Medulla oblongata (tissue), 1 donor: ENCODE measurements around the gene FAM162A.
"Not testable (repeated sequence)": the region's sequence is repeated elsewhere in the genome, so short reads cannot be mapped to it uniquely, and the experiment has no call there.

Experiments used
- DNase-seq: peaks from one replicate; pipeline ENCODE4 v3.0.0-alpha.2; 2015; ENCODE audit errors: extremely low spot score

FAM162A gene

DNA sequence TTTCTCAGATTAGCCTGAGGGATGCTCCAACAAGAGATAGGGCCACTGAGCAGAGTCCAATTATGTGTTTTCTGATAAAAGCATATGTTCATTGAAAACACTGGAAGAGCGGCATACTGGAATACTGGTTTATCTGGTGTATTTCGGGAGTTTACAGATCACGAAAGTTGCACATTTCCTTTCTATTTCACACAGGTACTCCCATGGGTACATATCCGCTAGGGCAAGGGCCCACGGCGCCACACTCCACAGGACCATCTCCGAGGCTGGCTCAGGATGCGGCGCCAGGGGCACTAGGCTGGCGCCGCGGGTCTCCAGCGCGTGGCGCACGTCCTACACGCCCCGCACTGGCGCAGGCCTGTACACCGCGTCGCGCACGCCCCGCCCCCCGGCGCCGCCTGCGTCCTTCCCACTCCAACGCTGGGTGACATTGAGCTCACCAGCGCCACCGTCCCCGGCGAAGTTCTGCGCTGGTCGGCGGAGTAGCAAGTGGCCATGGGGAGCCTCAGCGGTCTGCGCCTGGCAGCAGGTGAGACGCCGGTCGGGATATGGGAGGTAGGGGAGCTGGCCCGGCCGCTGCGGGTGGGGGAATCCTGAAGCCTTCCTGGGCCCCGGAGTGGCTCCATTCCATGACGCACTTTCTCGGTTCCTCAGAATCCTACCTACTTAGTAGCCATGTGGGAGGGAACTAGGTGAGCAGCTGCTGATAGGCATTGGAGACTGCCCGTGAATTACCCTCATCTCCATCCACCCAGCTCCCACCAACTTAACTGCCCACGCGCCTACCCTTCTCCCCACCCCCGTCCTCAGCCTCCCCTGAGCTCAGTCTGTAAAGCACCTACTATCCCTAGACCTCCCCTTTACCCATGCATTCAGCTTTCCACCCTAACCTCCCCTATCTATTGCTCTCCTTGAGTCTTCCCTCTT lies at the start of gene FAM162A:
Gene FAM162A, plus strand, starts transcription at position 412 of the 927 bp plus-strand sequence. Its CDS starts 84 bp downstream, at position 496.
- DNase-seq = peak; percentile 96

- no peak for DNase-seq
Observed at GRCh38 chr3:122342803-122343202, 41.2 kb upstream of the FAM162A start.

DNA sequence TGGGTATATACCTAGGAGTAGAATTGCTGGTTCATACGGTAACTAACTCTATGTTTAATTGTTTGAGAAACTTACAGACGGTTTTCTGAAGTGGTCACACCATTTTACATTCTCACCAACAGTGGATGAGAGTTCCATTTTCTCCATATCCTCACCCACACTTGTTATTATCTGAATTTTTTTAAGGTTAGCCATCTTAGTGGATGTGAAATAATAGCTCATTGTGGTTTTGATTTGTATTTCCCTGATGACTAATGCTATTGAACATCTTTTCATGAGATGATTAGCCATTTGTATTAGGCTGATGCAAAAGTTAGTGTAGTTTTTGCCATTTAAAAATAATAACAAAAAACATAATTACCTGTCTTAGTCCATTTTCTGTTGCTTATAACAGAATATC lies 40.3 kb upstream of the FAM162A start:
- no peak for DNase-seq

DNA sequence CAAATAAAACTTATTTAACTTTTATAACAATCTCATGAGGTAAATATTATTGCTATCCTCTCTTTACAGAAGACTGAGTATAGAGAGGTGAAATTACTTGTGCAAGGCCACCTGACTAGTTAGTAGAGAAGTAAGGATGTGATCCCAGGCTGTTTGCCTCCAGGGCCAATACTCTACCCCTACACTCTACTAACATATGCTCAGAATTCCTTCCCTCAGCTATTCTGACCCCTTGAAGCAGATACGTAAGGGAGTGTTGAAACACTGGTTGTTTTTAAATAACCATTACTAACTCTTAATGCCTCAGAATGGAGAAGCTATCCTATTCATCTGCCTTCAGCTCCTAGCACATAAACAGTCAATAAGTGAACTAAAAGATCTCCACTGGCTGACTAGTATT lies 34.8 kb upstream of the FAM162A start:
- no peak for DNase-seq

- DNase-seq = no peak
Observed at GRCh38 chr3:122350814-122351418, 33.1 kb upstream of the FAM162A start.

DNA sequence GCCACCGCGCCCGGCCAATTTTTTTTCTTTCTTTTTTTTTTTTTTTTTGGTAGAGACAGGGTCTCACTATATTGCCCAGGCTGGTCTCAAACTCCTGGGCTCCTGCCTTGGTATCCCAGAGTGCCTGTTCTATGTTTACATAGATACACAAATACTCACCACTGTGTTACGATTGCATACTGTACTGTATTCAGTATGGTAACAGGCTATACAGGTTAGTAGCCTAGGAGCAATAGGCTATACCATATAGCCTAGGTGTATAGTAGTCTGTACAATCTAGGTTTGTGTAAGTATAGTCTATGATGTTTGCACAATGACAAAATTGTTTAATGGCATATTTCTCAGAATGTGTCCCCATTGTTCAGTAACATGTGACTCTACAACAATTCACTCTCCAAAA lies 32.4 kb upstream of the FAM162A start:
- DNase-seq = no peak

- no peak for DNase-seq
Observed at GRCh38 chr3:122353215-122353614, 30.8 kb upstream of the FAM162A start.

- no peak for DNase-seq
Observed at GRCh38 chr3:122353893-122354401, 30.0 kb upstream of the FAM162A start.

DNA sequence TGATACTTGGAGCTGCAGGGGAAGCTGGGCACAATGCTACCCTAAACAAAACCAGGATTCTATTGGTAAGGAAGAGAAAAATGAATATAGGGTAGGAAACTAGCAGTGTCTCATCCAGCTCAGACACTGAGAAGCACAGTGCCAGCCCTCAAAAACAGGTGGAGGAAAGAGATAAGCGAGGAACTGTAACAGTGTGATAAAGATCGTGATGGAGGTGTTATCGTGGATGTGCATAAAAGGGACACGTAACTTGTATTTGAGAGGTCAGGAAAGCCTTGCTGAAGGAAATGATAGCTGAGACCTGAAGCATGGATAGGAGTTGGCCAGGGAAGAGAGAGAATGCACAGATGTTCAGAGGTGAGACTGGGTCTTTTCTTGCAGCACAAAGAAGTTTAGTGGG lies 28.4 kb upstream of the FAM162A start:
- DNase-seq = no peak

GRCh38 chr3:122356402-122356801 lies 27.6 kb upstream of the FAM162A start:
- peak; percentile 30 for DNase-seq

GRCh38 chr3:122357828-122358702 lies 25.9 kb upstream of the FAM162A start:
- no peak for DNase-seq

DNA sequence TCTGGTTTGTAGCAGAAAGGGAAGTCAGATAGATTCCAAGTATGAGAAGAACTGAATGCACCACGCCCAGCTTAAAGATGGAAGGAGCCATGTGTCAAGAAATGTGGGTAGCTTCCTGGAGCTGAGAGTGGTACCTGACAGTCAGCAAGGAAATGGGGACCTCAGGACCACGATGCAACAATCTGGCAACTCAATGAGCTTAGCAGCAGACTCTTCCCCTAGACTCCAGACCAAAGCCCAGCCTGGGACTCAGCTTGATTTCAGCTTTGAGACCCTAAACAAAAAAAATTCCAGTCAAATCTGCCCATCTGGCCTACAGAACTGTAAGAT lies 25.3 kb upstream of the FAM162A start:
- no peak for DNase-seq

GRCh38 chr3:122362026-122362425 lies 22.0 kb upstream of the FAM162A start:
- no peak for DNase-seq

DNA sequence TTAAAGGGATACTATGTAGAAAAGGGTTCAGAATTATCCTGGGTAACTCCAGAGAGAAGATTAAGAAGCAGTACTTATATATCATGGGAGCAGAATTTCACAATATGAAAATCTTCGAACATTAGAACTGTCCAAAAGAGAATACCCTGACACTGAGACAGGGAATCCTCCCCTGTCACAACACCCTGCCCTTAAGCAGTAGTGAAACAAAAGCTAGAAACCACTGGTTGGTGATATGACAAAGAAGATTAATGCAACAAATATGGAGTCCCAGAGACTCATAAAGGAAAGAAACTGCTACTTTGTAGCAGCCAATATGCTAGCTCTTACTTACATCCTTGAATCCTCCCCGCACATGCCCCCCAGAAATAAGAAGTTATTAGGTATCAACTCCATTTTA lies 19.5 kb upstream of the FAM162A start:
- DNase-seq = no peak

- DNase-seq = no peak
Observed at GRCh38 chr3:122365073-122365472, 18.9 kb upstream of the FAM162A start.

DNA sequence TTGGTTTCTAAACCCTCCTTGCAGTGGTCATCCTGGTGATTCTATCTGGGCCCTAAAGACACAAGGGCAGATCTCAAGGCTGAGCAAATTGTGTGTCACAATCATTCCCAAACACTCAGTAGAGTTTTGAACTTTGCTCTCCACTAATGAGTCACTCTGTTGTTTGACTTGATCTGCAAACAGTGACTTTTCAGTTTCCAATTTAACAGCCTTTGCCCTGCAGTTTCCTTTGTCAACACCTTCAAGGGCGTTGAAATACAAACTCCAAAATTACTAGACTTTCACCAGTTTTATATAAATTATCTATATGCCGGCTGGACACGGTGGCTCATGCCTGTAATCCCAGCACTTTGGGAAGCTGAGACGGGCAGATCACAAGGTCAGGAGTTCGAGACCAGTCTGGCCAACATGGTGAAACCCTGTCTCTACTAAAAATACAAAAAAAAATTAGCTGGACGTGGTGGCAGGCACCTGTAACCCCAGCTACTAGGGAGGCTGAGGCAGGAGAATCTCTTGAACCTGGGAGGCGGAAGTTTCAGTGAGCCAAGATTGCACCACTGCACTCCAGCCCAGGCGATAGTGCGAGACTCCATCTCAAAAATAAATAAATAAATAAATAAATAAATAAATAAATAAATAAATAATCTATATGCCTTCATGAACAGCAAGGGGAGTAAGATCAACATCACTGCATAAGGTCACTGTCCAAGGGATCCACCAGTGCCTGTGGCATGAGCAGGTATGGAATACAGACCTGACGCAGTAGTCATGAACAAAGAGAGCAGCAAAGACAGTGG lies 18.2 kb upstream of the FAM162A start:
- not testable (repeated sequence) for DNase-seq

DNA sequence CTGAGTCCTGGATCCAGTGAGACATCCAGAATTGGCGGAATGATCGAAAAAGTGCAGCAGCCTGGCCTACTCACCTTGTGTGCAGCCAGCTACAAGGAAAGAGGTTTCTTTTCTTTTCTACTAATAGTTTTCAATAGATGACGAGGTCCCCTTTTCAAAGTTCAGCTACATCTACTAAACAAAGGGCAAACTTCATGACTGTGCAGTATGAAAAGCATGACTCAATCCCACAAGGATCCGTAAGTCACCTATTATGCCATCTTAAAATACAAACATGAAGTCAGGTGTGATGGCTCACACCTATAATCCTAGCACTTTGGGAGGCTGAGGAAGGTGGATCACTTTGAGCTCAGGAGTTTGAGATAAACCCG lies 17.6 kb upstream of the FAM162A start:
- DNase-seq = no peak

DNA sequence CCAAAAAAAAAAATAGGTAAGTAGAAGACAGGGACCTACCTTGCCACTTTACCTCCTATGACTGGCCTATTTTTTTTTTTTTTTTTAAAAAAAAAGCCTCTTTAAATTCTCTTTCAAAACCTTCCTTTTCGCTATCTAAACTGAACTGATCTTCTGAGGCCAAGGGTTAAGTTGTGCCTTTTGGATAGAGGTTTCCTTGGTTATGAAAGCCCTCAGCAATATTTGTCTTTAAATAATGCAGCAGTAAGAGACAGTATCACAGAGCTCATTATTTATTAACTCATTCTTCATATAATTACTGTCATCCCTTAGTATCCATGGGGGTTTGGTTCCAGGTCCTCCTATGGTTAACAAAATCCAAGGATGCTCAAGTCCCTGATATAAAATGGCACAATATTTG lies 9.9 kb upstream of the FAM162A start:
- DNase-seq = no peak

DNA sequence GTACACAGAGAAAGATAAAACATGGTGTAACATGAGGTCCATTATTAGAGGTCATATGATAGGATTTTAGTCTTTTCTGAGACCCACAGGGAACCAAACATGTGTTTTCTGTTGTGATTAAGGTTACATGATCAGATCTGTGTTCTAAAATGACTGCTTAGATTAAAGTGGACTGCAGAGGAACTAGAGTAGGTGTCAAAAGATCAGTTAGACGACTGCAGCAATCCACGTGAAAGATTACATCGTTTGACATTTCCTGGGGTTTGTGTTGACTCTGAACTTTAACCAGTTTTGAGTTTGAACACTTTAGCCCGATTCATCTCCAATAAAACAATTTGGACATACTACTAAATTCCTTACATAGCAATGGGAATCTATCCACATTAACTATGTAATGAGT lies 6.0 kb upstream of the FAM162A start:
- no peak for DNase-seq

DNA sequence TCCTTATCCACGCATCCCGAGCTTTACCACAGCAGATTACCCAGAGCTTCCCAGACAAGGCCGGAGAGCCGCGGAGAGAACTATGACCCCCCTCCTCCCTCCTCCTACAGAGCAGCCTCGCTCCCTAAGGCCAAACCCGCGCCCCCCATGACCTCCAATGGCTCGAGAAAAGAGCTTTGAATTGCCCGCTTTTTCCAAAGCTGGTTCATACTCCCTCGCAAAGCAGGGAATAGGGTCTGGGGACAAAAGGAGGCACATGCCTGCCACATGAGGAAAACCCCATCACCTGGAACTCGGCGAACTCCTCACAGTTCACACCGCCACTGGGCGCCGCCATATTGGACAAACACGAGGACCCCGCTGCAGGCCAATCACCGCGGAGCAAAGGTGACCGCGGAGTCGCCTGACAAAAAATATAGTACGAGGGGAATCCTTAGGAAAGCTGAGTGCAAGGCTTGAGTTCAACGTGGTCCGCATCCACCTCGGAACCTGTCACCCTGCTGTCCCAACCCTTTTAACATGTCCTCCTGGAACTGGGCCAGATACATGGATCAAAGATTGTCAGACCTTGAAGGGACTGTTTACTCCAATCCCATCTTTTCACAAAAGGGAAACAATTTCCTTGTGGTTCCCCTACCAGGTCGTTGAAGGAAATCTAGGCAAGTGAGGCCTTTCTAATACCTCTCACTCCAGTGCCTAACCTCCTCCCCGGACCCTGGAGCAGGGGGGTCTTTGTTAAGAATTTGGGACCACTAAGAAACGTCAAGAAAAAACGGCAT lies 905 bp upstream of the FAM162A start, which contains the start of gene MIX23:
Gene MIX23, minus strand, starts transcription at position 344 of the 779 bp plus-strand sequence. Its CDS starts 7 bp downstream, at position 337.
- DNase-seq = peak; percentile 87
